SH-SY5Y (cell line): Measurements from ENCODE around the gene FBXO24.

ENCODE experiments used
- GATA2 ChIP-seq: IDR thresholded peaks from 2 replicates; pipeline ENCODE4 v1.6.1; 2011; ENCODE audit warnings: mild to moderate bottlenecking, low read depth, low read length
- GATA3 ChIP-seq: IDR thresholded peaks from 2 replicates; pipeline ENCODE4 v1.6.1; 2011; ENCODE audit warnings: low read depth, mild to moderate bottlenecking, low read length, moderate library complexity

DNA sequence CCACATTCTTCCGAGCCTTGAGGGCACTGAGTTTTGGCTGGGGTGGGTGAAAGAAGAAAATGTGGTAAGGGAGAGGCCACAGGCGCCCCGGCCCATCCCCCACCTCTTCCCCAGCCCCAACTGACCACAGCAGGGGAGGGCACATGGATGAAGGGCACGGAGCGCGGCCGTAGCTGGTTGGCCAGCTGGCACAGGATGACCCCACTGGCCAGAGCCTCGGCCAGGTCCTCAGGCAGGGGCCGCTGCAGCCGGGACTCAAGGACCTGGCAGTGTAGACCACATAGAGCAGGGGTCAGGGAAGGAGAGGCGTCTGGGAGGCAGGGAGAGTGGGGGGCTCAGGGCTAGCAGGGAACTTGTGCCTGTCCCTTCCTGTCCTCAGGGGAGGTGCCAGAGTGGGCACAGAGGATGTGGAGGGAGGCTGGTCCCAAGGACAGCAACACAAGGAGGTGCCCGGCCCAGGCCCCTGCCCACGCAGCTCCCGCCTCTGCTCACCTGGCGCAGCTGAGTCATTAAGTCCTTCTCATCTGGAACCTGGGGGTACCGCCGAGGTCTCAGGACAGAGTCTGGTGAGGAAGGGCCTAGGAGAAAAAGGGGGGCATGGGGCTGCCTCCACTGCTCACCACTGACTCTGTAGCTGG lies 10.3 kb upstream of the FBXO24 start:
- TF ChIP-seq GATA2 (no peak), GATA3 (no peak)
